Fibroblast of skin of scalp (primary cell): Measurements from ENCODE around the gene TAL2.
A peak's percentile ranks its signal among the peaks of the same experiment; 100 is the strongest.
"Not testable (repeated sequence)": the region's sequence is repeated elsewhere in the genome, so short reads cannot be mapped to it uniquely, and the experiment has no call there.

Experiments
- DNase-seq: peaks from one replicate; pipeline ENCODE4 v3.0.0-alpha.2; 2013

Gene TAL2

GRCh38 chr9:105676351-105676923 is 14.2 kb downstream of the TAL2 start:
- no peak for DNase-seq

GRCh38 chr9:105678163-105678562 is 15.9 kb downstream of the TAL2 start:
- no peak for DNase-seq

GRCh38 chr9:105678781-105679180 is 16.5 kb downstream of the TAL2 start:
- DNase-seq, result no peak

- no peak for DNase-seq
Measured at GRCh38 chr9:105679257-105680022, 17.2 kb downstream of the TAL2 start.

GRCh38 chr9:105681313-105681712 is 19.1 kb downstream of the TAL2 start:
- DNase-seq, result no peak

- peak; percentile 40 for DNase-seq
Measured at GRCh38 chr9:105681724-105682123, 19.5 kb downstream of the TAL2 start.

- DNase-seq, result no peak
Measured at GRCh38 chr9:105683688-105684275, 21.5 kb downstream of the TAL2 start.

- no peak for DNase-seq
Measured at GRCh38 chr9:105686936-105687335, 24.7 kb downstream of the TAL2 start.

GRCh38 chr9:105690742-105691141 is 28.5 kb downstream of the TAL2 start:
- DNase-seq, result peak; percentile 6

GRCh38 chr9:105693435-105694189 is 31.4 kb downstream of the TAL2 start:
- no peak for DNase-seq

- DNase-seq, result peak; percentile 76
Measured at GRCh38 chr9:105694190-105694847, 32.1 kb downstream of the TAL2 start, which contains the start of gene TMEM38B. Gene TMEM38B (plus strand): TSS chr9:105694541. CDS start chr9:105694661, 120 bp downstream.

- DNase-seq, result peak; percentile 38
Measured at GRCh38 chr9:105694848-105695581, 32.8 kb downstream of the TAL2 start.

- no peak for DNase-seq
Measured at GRCh38 chr9:105696219-105696793, 34.0 kb downstream of the TAL2 start.

GRCh38 chr9:105697871-105698270 is 35.6 kb downstream of the TAL2 start:
- DNase-seq, result peak; percentile 12

GRCh38 chr9:105698348-105698870 is 36.2 kb downstream of the TAL2 start:
- DNase-seq, result no peak

- DNase-seq, result no peak
Measured at GRCh38 chr9:105700668-105701067, 38.4 kb downstream of the TAL2 start.

GRCh38 chr9:105701145-105701544 is 38.9 kb downstream of the TAL2 start:
- no peak for DNase-seq

- DNase-seq, result no peak
Measured at GRCh38 chr9:105702207-105702606, 40.0 kb downstream of the TAL2 start.

GRCh38 chr9:105703638-105704037 is 41.4 kb downstream of the TAL2 start:
- DNase-seq, result not testable (repeated sequence)

- DNase-seq, result no peak
Measured at GRCh38 chr9:105706156-105706555, 43.9 kb downstream of the TAL2 start.

GRCh38 chr9:105708405-105708804 is 46.1 kb downstream of the TAL2 start:
- no peak for DNase-seq
